Psoas muscle (tissue), 8 donors: ENCODE results near the gene CCND1. TPM values are rescaled to one million over a fixed set of nuclear protein-coding genes. Genes with fewer than 3 reads are reported as not detected.

Experiments
- ATAC-seq, 4 donors: fragments of 200-7000 bp; cut with Tn5 transposase; one replicate each; pipeline ENCODE4 v1.9.1; 2020; ENCODE audit warnings: moderate library complexity in 3 of 4, mild to moderate bottlenecking in 2 of 4
- DNase-seq, 2 donors: peaks; one replicate each; pipeline ENCODE4 v3.0.0-alpha.2; 2020
- H3K27ac ChIP-seq: fragments of 200-600 bp; one replicate; pipeline ENCODE4 v1.8.0; 2022
- H3K27me3 ChIP-seq, 3 donors: fragments of 200-600 bp in 1 of 3; one replicate each; pipeline versions ENCODE4 v1.6.1 to v1.8.0; 2013 to 2022; ENCODE audit warnings: low read length in 2 of 3, mild to moderate bottlenecking in 2 of 3, moderate library complexity in 1 of 3; ENCODE audit not compliant: insufficient read depth in 3 of 3
- H3K36me3 ChIP-seq, 2 donors: fragments of 200-600 bp in 1 of 2; one replicate each; pipeline versions ENCODE4 v1.6.1 to v1.8.0; 2013 to 2022; ENCODE audit warnings: low read depth in 1 of 2, mild to moderate bottlenecking in 1 of 2, moderate library complexity in 1 of 2; ENCODE audit not compliant: insufficient read depth in 1 of 2
- H3K4me1 ChIP-seq: fragments of 200-600 bp; one replicate; pipeline ENCODE4 v1.8.0; 2022
- H3K4me3 ChIP-seq: fragments of 200-600 bp; one replicate; pipeline ENCODE4 v1.8.0; 2022; ENCODE audit warnings: mild to moderate bottlenecking
- H3K9me3 ChIP-seq: fragments of 200-600 bp; one replicate; pipeline ENCODE4 v1.8.0; 2022
- WGBS, 3 donors: extraction: QIAGEN DNeasy Blood & Tissue Kit; methylation state at CpG; one replicate each; pipeline versions ENCODE4 v1.1.6 to v1.1.7; 2013; 5-methylcytosine and 5-hydroxymethylcytosine counted together
- intact Hi-C, 2 donors: fragments of 100-400 bp; cut with DNase I; formaldehyde crosslinking; loops; one replicate each; pipeline versions ENCODE4 v1.11.0 to v1.14.2; 2022
- polyA plus RNA-seq, 3 donors: library from polyadenylated mRNA; stranded (reverse); fragments of 200-250 nt; gene quantifications; one replicate each; pipeline ENCODE4 v1.2.3, GENCODE V29; 2013
- total RNA-seq, 4 donors: library from RNA; stranded (reverse); fragmentation: NEBNext Ultra II Directional in 2 of 4; extraction: Animal tissue kit (Norgen Biotek cat#: 25700) in 2 of 4; gene quantifications; one replicate each; pipeline versions ENCODE4 v1.2.1 to v1.2.4, GENCODE V29; 2021 to 2023
- TF ChIP-seq, protein P1 (sequence below): fragments of 200-600 bp; IDR thresholded peaks from one replicate; pipeline ENCODE4 v1.8.0; 2022; ENCODE audit warnings: antibody characterized with exemption
- donor health status: healthy with polysubstance abuse.
- donor health status: DM: no; HTN: no; CAD: no; lungs with moderate emphysema.
- donor health status: Bipolar disorder and iron deficiency.
- donor health status: healthy.
- donor health status: DM: yes; HTN: yes; CAD: no.
- donor health status: DM: no; HTN: no; CAD: no.
- donor health status: DM: no; HTN: no; CAD: no.
- donor health status: DM: yes; HTN: yes; CAD: no.

CCND1 gene
- total and polyA plus RNA-seq, 7 donors = 1.8 to 11.3 (median 6.5) TPM

DNA sequence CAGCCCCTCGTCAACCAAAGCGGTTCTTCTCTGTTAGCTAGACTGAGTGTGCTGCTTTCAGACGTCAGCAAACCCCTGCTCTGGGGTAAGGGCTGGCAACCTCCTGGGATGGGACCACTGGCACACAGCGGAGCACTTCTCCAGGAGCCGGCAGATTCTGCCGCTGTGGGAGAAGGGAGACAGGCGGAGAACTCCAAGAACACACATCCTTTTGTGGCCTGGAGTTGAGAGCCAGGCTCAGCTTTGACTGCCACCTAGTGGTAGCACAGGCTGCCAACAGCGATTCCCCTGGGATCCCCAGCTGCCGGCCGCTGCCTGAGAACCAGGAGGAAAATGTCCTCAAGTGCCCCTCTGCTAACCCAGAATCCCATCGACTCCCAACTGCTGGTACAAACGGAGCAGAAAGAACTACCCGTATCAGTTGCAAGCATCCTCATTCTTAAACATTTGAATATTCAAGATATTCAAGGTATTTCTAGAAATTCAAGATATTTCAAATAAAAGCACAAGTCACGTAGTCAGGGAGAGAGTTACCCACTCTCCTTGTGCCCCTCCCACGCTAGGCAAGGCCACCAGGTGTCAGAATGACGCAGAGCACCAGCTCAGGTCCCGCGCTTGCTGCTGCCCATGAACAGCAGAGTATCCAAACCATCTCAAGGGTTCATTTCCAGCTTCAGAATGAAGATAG, 29.3 kb downstream of the CCND1 start:
- H3K4me1 ChIP-seq = peaks cover 28% of the 10 kb centered on the region
- DNase-seq (peak; percentile 80 to 91), ATAC-seq (peak; percentile 50 to 77 (median 68))
- intact Hi-C loops = no loop called here
- H3K27ac ChIP-seq = no peak overlapping the region
- H3K27me3 ChIP-seq = no peaks in the 10 kb centered on the region
- TF ChIP-seq, protein P1, sequence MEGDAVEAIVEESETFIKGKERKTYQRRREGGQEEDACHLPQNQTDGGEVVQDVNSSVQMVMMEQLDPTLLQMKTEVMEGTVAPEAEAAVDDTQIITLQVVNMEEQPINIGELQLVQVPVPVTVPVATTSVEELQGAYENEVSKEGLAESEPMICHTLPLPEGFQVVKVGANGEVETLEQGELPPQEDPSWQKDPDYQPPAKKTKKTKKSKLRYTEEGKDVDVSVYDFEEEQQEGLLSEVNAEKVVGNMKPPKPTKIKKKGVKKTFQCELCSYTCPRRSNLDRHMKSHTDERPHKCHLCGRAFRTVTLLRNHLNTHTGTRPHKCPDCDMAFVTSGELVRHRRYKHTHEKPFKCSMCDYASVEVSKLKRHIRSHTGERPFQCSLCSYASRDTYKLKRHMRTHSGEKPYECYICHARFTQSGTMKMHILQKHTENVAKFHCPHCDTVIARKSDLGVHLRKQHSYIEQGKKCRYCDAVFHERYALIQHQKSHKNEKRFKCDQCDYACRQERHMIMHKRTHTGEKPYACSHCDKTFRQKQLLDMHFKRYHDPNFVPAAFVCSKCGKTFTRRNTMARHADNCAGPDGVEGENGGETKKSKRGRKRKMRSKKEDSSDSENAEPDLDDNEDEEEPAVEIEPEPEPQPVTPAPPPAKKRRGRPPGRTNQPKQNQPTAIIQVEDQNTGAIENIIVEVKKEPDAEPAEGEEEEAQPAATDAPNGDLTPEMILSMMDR = peak; percentile 89
- no peak overlapping the region for H3K4me3 ChIP-seq
- peaks cover 0 to 69% of the 10 kb centered on the region in 2 donors for H3K36me3 ChIP-seq
- 29 to 36% (median 33%) methylated on average over 18 of the region's 18 CpGs for WGBS, 3 donors
- no peaks in the 10 kb centered on the region for H3K9me3 ChIP-seq

DNA sequence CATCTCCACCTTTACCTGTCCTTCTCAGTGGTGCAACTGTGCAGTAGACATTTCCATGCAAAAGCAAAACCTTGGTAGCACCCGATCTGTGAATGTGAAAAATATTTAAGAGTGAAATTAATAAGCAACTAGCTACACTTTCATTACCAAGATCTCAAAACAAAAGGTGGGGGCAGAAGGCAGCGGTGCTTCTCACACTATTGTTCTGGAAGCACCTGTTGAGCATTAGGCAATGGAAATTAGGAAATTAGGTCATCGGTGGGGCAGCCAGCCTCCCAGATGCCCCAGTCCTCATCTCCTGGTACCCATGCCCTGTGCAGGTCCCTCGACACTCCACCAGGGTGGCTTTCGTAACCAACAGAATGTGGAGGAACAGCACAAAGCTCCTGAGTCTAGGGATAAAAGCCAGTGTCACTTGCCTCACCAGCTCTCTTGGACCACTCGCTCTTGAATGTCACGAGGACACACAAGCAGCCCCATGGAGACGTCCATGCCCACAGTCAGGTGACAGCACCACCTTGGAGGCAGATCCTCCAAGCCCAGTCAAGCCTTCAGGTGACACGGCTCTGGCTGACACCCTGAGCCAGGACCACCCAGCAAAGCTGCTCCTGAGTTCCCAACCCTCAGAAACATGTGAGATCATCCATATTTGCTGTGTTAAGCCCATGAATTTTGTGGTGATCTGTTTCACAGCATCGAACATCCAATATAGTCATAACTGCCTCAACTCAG, 30.9 kb downstream of the CCND1 start:
- Histone ChIP-seq H3K36me3 (peaks cover 0 to 53% of the 10 kb centered on the region in 2 donors), H3K27ac (no peak overlapping the region), H3K4me3 (no peak overlapping the region), H3K27me3 (no peaks in the 10 kb centered on the region), H3K9me3 (no peaks in the 10 kb centered on the region), H3K4me1 (peaks cover 31% of the 10 kb centered on the region)
- 72 to 73% (median 73%) methylated on average over 10 of the region's 10 CpGs for WGBS, 3 donors
- ATAC-seq (no peak), DNase-seq (no peak)
- TF ChIP-seq, protein P1 = no peak
- intact Hi-C loops = no loop called here

DNA sequence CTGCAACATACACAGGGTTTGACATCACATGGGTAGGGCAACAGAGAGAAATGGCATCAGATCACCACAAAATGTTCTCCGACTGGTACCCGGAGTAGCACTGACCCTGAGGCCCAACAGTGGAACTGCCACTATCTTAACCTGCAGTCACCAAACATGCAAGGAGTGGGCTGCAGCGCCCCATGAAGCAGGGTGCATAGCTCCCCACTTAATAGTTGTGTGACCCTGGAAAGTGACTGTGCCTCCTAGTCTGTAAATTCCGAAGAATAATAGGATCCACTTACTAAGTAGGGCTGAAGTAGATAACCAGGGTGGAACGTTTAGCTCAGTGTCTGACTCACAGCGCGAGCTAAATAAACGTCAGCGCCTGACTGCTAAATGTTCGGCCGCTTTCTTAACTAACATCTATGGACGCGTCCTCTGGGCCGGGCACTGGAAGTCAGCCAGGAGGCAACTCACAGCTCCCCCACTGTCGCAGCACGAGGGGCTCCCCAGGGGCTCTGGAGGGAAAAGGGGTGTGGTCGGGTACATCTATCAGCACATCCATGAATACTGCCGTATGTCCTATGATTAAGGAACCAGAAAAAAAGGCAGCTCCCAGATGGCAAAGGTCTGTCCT, 33.4 kb downstream of the CCND1 start:
- TF ChIP-seq, protein P1 = no peak
- ATAC-seq = peak in 2 of 4 donors; percentile 11 to 12
- DNase-seq = peak; percentile 41 to 64
- no peaks in the 10 kb centered on the region for H3K9me3 ChIP-seq
- no peaks in the 10 kb centered on the region for H3K27me3 ChIP-seq
- 18 to 19% (median 18%) methylated on average over 18 of the region's 18 CpGs for WGBS, 3 donors
- H3K27ac ChIP-seq = peak overlapping the region; percentile 89
- intact Hi-C loops = no loop called here
- H3K4me3 ChIP-seq = peak overlapping the region; percentile 88
- H3K36me3 ChIP-seq = peaks cover 0 to 29% of the 10 kb centered on the region in 2 donors
- peaks cover 31% of the 10 kb centered on the region for H3K4me1 ChIP-seq

DNA sequence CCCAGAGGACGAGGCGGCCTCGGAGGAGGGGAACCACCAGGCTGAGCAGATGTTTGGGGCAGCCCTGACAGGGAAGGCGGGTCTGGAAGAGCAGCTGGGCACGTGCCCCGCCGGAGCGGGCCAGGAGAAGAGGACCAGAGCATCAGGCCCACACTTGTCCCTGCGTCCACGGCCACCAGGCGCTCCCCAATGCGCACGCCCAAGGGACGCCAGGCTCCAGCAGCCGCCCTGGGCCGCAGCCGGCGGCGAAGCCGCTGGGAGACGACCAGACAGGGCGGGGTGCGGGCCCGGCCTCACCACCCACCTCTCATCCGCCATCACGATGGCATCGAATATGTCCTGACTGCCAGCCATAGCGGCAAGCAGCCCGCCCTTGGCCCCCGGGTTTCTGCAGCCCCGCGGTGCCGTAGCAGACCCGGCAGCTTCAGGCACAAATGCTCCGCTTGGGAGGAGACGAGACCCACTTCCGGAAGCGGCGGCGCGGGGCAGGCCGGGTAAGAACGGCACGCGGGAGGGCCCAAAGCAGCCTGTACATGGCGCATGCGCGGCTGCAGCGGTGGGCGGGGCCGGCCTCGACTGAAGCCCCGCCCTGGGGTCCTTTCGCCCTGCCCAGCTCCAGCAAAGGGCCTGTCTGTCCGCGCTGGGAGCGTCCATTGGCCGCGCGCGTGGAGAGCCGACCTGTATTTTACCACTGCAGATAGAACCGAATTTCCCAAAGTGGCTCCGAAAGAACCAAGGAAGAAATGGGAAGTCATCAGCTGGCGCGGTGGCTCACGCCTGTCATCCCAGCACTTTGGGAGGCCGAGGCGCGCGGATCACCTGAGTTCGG, 34.1 kb downstream of the CCND1 start, which contains the start of gene LTO1:
TSS of gene LTO1 (minus strand) at position 468 of the 829 bp plus-strand sequence. CDS start at position 354, 114 bp downstream.
- H3K4me3 ChIP-seq = peak within 1 kb of the TSS; percentile 88
- peak within 1 kb of the TSS; percentile 89 for H3K27ac ChIP-seq
- ATAC-seq (peak; percentile 99 to 100 (median 100)), DNase-seq (peak; percentile 97 to 98)
- H3K27me3 ChIP-seq = no peaks in the 10 kb centered on the region
- 3 to 4% (median 3%) methylated on average over 65 to 72 of the region's 72 CpGs for WGBS, 3 donors
- intact Hi-C loops = no loop called here
- peaks cover 0 to 27% of the 10 kb centered on the region in 2 donors for H3K36me3 ChIP-seq
- H3K4me1 ChIP-seq = peaks cover 29% of the 10 kb centered on the region
- H3K9me3 ChIP-seq = no peaks in the 10 kb centered on the region
- TF ChIP-seq, protein P1 = no peak
